Forelimb muscle (tissue), 1 donor: Measurements from ENCODE around the gene RNH1. TPM values are rescaled to one million over a fixed set of nuclear protein-coding genes. Genes with fewer than 3 reads are reported as not detected.

Experiments
- DNase-seq: peaks from one replicate; pipeline ENCODE4 v3.0.0-alpha.2; 2013; ENCODE audit warnings: low read depth
- polyA plus RNA-seq: library from polyadenylated mRNA; unstranded; fragments of 120-200 nt; gene quantifications from one replicate; pipeline ENCODE4 v1.2.1, GENCODE V29; 2013; ENCODE audit not compliant: insufficient read length

The RNH1 gene
- polyA plus RNA-seq, 1 donor: 85.0 TPM

GRCh38 chr11:537622-538430, 30.8 kb upstream of the RNH1 start:
- DNase-seq: no peak

DNA sequence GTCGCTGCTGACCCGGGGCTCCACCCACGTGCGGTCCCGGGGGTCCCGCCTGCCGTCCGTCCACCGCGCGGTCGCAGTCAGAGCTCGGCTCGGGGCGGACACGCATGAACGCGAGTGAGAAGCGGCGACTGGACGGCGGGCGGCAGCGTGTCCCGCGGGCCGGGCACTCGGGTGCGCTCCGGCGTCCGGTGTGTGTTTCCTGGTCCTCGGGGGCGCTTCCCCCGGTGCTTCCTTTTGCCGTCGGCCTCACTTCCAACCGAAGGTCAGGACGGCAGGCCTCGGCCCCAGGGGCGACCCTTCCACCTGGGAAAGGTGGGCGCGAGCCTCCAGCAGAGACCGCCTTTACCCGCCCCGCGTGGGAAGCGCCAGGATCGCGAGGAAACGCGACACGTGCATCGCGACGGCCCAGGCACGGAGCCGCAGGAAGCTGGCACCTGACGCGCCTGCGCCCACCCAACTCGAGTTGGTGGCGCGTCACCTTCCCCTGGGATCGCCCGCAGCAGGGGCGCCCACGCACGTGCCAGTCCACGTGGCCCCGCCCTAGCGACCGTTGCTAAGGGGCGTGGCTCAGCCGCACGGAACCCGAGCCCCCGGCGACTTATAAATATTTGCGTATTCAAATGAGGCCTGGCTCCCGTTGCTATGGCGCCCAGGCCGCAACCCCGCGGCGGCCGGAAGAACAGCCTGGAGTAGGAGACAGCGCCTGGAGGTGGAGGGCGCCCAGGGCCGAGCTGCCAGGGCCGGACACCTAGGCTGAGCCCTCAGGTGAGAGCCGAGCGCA, 30.0 kb upstream of the RNH1 start, which contains the start of gene LRRC56:
LRRC56 (plus strand) TSS at position 687 of the 781 bp plus-strand sequence. CDS start 3,158 bp downstream, outside the sequence.
- DNase-seq: no peak

- peak; percentile 61 for DNase-seq
Observed at GRCh38 chr11:535519-536454, 28.7 kb upstream of the RNH1 start, which contains the start of gene HRAS. Gene HRAS, minus strand, starts transcription at chr11:535576.

DNA sequence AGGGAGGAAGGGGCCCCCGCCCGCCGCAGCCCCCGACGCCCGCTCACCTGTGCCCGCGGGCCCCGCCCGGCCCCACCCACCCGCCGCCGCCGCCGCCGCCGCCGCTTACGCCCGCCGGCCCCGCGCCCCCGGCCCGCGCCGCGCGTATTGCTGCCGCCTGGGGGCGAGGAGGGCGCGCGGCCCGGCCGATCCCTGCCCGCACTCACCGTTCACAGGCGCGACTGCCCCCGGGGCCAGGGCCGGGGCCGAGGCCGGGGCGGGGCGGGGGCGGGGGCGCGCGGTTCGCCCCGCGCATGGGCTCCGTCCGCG, 28.1 kb upstream of the RNH1 start:
- DNase-seq: no peak

DNA sequence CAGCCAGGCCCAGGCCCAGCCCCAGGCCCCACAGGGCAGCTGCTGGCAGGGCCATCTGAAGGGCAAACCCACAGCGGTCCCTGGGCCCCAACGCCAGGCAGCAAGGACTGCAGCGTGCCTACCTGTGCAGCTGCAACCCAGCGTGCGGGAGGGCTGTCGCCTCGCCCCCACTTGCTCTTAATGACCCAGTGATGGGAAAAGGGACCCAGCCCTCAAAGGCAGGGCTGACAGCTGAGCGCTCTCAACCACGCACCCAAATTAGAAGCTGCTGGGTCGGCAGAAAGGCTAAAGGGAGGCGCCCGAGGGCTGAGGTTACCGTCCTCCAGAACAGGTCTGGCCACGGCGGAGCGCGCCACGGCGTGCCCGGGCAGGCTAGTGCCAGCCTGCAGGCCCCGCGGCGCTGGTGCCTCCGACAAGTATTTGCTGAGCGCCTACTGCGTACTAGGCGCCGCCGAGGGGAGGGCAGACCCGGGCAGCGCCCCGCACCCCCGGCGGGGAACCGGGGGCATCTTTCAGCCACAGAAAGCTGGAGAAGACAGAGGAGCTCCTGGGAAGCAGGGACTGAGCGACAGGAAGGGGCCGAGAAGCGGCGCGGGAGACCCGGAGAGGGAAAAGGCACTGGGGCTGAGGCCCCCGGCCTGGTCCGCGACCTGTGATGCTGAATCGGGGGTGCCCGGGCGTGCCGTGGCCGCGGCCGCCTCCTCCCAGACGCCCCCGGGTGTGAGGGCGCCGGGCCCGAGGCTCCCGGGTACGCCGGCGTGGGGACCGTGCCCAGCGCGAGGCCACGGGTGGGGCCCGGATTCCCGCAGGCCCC, 27.6 kb upstream of the RNH1 start:
- DNase-seq: no peak

- DNase-seq: no peak
Observed at GRCh38 chr11:533586-534395, 26.7 kb upstream of the RNH1 start.

DNA sequence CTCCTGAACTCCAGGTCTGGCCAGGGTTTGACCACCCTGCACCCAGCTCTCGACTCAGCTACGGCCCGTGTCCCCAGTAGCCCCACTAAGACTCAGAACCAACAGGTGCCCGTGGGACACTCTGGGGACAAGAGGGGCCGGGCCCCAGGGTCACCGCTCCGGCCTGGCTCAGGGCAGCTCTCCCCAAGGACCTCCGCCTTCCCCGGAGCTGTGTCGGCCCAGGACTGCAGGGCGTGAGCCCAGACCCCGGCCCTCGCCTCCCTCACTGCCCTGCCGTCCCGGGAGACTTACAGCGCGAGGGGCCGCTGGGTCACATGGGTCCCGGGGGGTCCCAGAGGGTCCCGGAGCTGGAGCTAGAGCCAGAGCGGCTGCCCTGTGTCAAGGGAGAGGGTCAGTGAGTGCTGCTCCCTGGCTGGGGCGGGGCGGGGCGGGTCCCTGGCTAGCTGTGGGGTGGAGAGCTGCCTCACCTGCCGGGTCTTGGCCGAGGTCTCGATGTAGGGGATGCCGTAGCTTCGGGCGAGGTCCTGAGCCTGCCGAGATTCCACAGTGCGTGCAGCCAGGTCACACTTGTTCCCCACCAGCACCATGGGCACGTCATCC, 26.0 kb upstream of the RNH1 start:
- no peak for DNase-seq

DNA sequence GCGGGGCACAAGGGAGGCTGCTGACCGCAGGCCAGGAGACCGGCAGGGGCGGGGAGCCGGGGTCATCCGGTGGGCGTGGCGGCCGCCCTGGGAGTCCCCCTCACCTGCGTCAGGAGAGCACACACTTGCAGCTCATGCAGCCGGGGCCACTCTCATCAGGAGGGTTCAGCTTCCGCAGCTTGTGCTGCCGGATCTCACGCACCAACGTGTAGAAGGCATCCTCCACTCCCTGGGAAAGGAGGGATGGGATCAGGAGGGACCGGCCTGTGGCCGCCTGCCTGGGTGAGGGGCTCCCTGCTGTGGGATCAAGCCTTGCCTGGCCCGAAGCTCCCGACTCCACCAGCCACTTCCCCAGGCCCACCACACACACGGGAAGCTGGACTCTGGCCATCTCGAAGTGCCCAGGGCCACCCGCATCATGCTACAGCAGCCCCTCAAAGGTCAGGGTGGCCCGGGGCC, 25.5 kb upstream of the RNH1 start:
- DNase-seq: no peak

DNA sequence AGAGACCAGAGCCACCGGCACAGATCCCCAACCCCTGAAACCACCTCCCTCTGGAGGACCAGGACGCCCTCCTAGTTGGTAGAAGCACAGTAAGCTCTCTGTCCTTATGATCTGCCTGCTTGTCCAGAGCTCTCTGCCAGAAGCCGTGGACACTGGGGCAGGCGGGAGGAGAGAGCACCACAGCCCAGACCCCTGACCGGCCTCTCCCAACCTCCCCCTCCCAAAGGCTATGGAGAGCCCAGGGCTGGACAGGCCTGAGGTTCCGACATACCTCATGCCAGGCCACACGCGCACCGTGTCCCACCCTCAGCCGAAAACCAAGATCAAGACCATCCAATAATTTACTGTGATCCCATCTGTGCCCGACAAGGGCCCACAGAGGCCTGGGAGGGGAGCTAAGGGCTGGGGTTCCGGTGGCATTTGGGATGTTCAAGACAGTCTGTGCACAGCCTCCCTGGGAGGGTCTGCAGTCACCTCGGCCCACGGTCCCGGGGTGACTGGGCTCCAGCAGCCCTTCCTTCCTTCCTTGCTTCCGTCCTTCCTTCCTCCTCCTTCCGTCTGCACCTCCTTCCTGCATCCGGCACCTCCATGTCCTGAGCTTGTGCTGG, 25.0 kb upstream of the RNH1 start:
- DNase-seq: no peak

DNA sequence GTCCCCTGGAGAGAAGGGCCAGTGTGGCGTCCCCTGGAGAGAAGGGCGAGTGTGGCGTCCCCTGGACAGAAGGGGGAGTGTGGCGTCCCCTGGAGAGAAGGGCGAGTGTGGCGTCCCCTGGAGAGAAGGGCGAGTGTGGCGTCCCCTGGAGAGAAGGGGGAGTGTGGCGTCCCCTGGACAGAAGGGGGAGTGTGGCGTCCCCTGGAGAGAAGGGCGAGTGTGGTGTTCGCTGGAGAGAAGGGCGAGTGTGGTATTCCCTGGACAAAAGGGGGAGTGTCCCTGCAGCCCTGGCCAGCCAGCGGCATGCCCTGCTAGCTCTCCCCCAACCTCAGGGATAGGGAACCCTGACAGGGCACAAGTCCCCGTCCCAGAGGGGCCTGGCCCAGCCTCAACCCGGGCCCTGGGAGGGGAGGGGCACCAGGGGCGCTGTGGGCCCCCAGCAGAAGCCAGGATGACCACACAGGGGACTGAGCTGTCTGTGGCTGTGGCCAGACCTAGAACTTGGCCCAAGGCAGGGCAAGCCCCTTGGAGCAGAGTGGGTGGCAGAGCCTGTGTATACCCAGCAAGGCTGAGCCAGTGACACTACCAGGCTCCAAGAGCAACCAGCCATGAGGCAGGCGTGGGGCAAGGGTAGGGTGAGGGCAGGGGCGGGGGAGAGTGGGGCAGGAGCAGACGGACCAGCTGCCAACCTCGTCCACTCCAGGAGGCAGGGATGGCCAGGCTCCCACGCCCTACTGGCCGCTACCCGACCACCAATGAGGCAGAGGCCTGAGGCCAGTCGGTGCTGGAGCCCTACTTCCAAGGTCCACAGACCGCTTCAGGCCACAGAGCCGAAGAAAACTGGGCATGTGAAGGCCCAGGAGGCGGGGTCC, 24.2 kb upstream of the RNH1 start:
- no peak for DNase-seq

DNA sequence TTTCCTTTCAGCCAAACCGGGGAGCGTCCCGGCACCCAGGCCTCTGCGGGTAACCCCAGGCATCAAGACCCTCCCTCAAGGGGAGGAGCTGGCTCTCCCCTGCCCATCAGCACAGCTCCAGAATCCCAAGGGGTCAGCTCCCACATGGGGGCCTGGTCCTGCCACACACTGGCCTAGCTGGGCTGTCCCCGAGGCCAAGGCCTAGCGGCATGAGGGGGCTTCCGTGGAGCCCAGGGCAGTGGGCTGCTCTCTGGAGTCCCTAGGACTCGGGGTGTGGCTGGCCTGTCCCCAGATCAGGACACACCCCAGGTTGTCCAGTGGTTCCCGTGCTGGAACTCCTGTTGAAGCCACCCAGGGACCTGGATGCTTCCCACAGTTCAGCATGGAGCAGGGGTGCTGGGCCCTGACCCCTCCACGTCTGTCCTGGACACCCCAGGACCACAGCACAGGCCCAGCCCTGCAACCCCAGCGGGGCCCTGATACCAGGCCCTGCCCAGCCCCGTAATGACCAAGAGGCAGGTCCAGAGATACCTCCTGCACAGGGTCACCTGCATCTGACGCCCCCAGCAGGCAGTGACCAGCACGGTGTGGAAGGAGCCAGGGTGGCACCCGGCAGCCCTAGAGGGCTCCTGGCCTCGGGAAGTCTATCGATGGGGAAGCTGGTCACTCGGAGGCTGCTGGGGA, 22.8 kb upstream of the RNH1 start:
- DNase-seq: no peak

- no peak for DNase-seq
Observed at GRCh38 chr11:528815-529727, 22.0 kb upstream of the RNH1 start.

DNA sequence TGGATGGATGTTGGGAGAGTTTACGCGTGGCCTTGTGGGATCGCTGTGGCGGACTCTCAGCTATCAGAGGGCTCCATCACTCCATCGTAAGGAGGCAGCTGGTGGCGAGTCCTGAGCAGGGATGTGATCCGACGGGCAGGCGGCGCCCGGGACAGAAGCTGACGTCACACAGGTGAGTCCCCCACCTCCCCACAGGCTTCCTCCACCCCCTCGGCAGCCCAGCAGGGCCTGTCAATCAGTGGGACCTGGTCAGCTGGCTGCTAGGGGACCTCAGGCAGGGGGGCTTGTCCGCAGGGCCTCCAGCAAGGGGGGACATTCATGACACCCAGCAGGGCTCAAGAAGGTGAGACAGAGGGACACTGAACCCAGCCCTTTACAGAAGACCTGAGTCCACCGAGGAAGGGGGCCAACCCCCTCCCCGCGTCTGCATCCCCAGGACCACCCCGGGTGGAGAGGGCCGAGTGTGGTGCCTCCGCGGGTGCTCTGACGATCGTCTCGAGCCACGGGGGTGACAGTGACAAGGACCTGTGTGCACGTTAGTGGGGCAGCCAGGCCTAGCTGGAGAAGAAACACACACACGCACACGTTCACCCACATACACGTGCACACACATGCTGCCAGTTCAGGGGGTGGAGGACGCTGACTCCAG, 21.2 kb upstream of the RNH1 start:
- no peak for DNase-seq

- DNase-seq: no peak
Observed at GRCh38 chr11:526192-526591, 19.1 kb upstream of the RNH1 start.

GRCh38 chr11:521177-521688, 14.2 kb upstream of the RNH1 start:
- DNase-seq: no peak
